HG03025 (cell line): Measurements from ENCODE around the gene COL27A1.

Source experiments
- ATAC-seq: cut with Tn5 transposase; IDR thresholded peaks from one replicate; pipeline ENCODE4 v1.9.1; 2021; ENCODE audit warnings: mild to moderate bottlenecking, moderate library complexity; ENCODE audit not compliant: unreplicated experiment, low FRiP score

Gene COL27A1

GRCh38 chr9:114347675-114348074 lies 192.3 kb downstream of the COL27A1 start:
- ATAC-seq: no peak

DNA sequence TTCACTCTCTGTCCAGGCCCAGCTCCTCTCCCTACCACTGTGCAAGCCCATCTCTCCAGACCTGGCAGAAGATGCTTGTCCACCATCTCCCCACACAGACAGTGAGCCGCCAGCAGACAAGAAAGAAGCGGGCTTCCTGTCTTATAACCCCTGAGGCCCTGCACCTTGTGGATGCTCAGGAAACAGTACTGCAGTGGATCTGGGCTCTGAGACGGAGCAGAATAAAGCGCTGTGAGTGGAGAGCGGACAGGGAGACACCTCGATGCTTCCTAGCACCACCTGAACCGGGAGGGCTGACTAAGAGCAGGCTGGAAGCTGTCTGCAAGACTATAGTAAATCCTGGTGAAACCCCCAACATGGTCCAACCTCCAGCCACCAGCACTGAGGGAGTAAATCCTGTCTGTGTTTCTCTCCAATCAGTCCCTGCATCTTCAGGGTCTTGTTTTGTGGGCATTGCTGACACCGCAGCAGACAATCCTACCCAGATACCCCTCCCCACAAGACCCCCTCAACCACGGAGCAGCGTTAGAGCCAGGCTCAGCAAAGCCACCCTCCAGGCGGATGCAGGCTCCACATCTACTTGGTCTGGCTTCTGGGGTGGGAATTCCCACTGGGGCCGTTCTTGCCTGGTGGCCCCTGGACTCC lies 193.0 kb downstream of the COL27A1 start:
- ATAC-seq: no peak

- peak; percentile 71 for ATAC-seq
Observed at GRCh38 chr9:114348906-114349482, 193.7 kb downstream of the COL27A1 start.

- ATAC-seq: no peak
Observed at GRCh38 chr9:114349713-114350480, 194.6 kb downstream of the COL27A1 start.

DNA sequence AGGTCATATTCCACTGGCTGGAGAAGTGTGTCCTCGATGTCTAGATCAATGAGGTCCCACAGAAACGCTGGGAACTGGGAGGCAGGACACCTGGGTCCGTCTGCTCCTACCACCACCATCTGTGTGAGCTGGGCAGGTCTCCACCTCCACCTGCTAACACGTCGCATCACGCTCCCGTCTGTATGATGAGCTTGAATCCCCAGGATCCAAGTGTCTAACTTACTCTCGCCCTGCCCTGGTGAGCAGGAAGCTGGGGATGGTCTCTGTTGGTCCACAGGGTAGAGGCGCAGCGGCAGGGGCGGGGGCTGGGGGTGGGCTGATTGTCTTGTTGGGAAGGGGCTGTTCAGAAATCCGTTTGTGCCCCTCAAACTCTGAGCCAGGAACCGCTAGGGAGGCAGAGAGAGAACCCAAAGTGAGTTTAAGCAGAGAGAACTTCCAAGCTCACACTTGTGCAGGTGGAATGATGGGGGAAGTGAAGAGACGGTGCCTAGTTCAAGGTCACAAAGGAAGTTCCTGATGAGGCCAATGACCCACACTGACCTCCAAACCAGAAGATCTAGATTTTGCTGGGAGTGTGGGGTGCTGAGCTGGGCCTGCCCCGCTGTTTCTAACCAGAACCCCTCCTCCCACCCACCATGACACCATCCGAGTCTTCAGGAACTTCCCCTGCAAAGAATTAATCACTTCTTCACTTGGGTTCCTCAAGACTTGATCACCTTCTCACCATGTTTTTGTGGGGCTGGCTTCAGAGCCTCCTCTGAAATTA lies 195.5 kb downstream of the COL27A1 start:
- no peak for ATAC-seq

DNA sequence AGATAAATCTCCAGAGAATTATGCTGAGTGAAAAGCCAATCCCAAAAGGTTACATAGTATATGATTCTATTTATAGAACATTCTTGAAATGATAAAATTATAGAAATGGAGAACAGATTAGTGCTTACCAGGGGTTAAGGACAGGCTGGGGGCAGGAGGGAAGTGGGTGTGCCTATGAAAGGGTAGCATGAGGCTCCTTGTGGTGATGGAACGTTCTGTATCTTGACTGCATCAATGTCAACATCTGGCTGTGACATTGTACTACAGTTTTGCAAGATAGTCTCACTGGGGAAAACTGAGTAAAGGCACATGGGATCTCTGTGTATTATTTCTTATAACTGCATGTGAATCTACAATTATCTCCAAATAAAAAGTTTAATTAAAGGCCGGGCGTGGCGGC lies 196.6 kb downstream of the COL27A1 start:
- no peak for ATAC-seq

DNA sequence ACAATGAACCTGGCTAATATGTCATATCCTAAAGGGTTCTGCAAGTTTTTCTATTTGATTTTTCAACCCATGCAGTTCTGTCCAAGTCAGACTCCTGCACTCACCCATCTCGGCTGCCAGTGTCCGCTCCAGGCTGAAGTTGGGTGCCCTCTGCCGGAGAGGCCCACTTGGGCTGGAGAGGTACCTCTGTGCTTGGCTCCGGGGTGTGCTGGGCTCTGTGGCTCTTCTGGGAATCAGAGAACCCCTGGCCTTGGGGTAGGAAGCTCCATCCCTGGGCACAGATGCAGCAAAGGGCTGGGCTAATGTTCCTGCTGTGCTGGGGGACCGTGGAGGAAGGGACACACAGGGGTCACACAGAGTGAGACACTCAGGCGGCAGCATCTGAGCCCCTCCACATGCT lies 200.5 kb downstream of the COL27A1 start:
- no peak for ATAC-seq

- ATAC-seq: no peak
Observed at GRCh38 chr9:114356792-114357191, 201.5 kb downstream of the COL27A1 start.

DNA sequence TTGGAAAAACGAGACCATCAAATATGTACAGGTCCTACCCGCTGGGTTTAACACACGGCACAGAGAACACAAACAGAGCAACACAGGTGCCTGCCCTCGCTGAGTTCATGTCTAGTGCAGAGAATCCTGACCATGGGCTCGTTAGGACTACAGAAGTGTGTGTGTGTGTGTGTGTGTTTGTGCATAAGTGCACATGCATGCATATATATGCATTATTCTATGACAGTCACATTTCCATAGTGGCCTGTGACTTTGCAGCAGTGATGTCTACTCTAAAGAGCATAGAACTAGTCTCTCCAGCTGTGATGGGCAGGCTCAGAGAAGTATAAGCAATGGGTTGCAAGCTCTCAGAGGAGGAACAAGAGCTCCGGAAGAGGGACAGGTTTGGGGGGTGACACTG lies 202.0 kb downstream of the COL27A1 start:
- ATAC-seq: no peak

DNA sequence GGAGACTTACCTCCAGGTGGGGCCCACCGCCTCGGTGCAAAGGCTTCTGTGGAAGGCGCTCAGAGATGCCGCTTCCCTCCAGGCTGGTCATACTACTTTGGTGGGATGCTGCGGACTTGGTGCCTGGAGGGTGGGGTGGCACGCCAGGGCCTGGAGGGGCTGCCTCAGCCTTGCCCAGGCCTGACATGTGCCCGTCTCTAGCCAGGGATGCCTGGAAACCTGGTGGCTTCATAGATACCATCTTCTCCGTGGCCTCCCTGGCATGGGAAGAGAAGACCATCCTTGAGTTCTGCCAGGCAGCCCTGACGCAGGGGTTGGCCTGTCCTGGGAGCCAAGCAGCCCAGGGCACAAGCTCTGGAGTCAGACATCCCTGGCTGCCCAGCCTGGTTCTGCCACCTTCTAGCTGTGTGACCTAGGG lies 202.6 kb downstream of the COL27A1 start:
- no peak for ATAC-seq

DNA sequence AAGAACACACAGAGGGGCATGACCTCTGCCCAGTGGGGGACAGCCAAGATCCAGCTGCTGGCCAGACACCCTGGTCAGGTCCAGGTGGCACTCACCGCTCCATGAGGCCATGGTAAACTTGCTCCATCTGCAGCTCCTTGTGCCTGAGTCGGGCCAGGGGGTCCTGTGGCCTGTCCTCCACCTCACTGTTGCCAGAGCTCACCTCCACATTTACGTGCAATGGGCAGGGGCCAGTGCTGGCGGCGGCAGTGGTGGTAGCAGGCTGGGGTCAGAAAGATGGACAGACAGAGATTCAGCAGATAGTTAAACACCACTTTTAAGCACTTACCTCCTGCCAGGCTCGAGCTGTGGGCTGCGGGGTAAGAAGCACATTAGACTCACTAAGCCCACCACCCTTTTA lies 204.5 kb downstream of the COL27A1 start:
- no peak for ATAC-seq

DNA sequence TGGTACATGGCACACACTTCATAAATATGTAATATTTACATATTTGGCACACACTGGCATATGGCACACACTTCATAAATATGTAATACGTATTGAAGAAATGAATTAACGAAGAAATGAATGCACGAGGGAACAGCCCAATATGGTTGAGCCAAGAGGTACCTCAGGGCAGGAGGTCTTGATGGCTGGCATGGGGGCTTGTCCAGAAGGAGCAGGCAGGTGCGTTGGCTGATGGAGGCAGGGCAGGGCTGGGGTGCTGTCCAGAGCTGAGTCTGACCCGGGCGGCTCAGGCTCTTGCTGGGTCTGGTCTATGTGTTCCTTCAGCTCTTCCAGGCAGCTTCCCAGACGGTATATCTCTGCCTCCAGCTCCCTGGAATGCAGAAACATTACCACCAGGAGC lies 206.2 kb downstream of the COL27A1 start:
- ATAC-seq: no peak
